HepG2 (cell line): ENCODE results near the gene P4HB. TPM values are rescaled to one million over a fixed set of nuclear protein-coding genes. Genes with fewer than 3 reads are reported as not detected.

Source experiments
- CBFB ChIP-seq: sonication (generic); formaldehyde crosslinking; IDR thresholded peaks from 2 replicates; pipeline ENCODE4 v1.4.0; 2020; ENCODE audit warnings: missing genetic modification reagents
- KDM4B ChIP-seq: sonication (generic); formaldehyde crosslinking; IDR thresholded peaks from 2 replicates; pipeline ENCODE4 v1.4.0; 2020; ENCODE audit warnings: missing genetic modification reagents
- LCORL ChIP-seq, 2 experiments: fragments of 450-650 bp in 1 of 2; sonication (generic) in 1 of 2; formaldehyde crosslinking in 1 of 2; IDR thresholded peaks; 2 replicates each; pipeline versions ENCODE4 v1.5.0 to v1.6.1; 2017 to 2020; ENCODE audit warnings: antibody characterized with exemption in 1 of 2, missing genetic modification reagents in 1 of 2
- MXD4 ChIP-seq: IDR thresholded peaks from 2 replicates; pipeline ENCODE4 v1.6.1; 2016; ENCODE audit warnings: mild to moderate bottlenecking, missing biosample characterization, missing genetic modification reagents
- PHB2 ChIP-seq: fragments of 450-650 bp; IDR thresholded peaks from 2 replicates; pipeline ENCODE4 v1.6.1; 2018; ENCODE audit not compliant: partially characterized antibody
- PITX1 ChIP-seq: sonication (generic); formaldehyde crosslinking; IDR thresholded peaks from 2 replicates; pipeline ENCODE4 v1.5.1; 2020; ENCODE audit warnings: mild to moderate bottlenecking, missing genetic modification reagents
- ZBTB3 ChIP-seq: sonication (generic); formaldehyde crosslinking; IDR thresholded peaks from 2 replicates; pipeline ENCODE4 v1.4.0; 2020; ENCODE audit warnings: low read depth, mild to moderate bottlenecking, moderate library complexity, missing genetic modification reagents, borderline replicate concordance
- ZFP36 ChIP-seq: fragments of 150-350 bp; IDR thresholded peaks from 2 replicates; pipeline ENCODE4 v1.6.1; 2018; ENCODE audit warnings: borderline replicate concordance, low read length, low read depth; ENCODE audit not compliant: partially characterized antibody
- ZNF138 ChIP-seq: sonication (generic); formaldehyde crosslinking; IDR thresholded peaks from 2 replicates; pipeline ENCODE4 v1.5.0; 2020; ENCODE audit warnings: mild to moderate bottlenecking, low read depth, missing genetic modification reagents
- ZNF274 ChIP-seq: sonication (generic); formaldehyde crosslinking; IDR thresholded peaks from 2 replicates; pipeline ENCODE4 v1.5.1; 2020; ENCODE audit warnings: mild to moderate bottlenecking, missing genetic modification reagents
- ZNF615 ChIP-seq: sonication (generic); formaldehyde crosslinking; IDR thresholded peaks from 2 replicates; pipeline ENCODE4 v1.5.0; 2020; ENCODE audit warnings: mild to moderate bottlenecking, missing genetic modification reagents, borderline replicate concordance
- polyA plus RNA-seq, 8 experiments: library from polyadenylated mRNA; depleted of rRNA in 3 of 8; stranded (reverse) in 7 of 8; unstranded in 1 of 8; fragments of >200 nt; fragmentation: Illumina TruSeq in 4 of 8; extraction: Trizol in 4 of 8; gene quantifications; 2 replicates each; pipeline versions ENCODE4 v1.2.1 to v1.2.3, GENCODE V29; 2011 to 2016; ENCODE audit warnings: low read depth in 4 of 8, missing spikeins in 1 of 8, mixed read lengths in 1 of 8; ENCODE audit not compliant: insufficient read depth in 1 of 8
- total RNA-seq, 5 experiments: library from RNA; depleted of rRNA; stranded (reverse); fragments of >200 nt; fragmentation: Illumina TruSeq; extraction: Trizol; gene quantifications; 2 replicates each; pipeline ENCODE4 v1.2.3, GENCODE V29; 2016; ENCODE audit warnings: low read depth in 1 of 5
- TF ChIP-seq, protein P1 (sequence below): sonication (generic); formaldehyde crosslinking; IDR thresholded peaks from 2 replicates; pipeline ENCODE4 v1.4.0; 2020; ENCODE audit warnings: missing genetic modification reagents, borderline replicate concordance
- TF ChIP-seq, protein P2 (sequence below): sonication (generic); formaldehyde crosslinking; IDR thresholded peaks from 2 replicates; pipeline ENCODE4 v1.4.0; 2020; ENCODE audit warnings: low read depth, mild to moderate bottlenecking, missing genetic modification reagents
- TF ChIP-seq, protein P3 (sequence below): sonication (generic); formaldehyde crosslinking; IDR thresholded peaks from 2 replicates; pipeline ENCODE4 v1.5.0; 2020; ENCODE audit warnings: missing genetic modification reagents, mild to moderate bottlenecking, borderline replicate concordance
- TF ChIP-seq, protein P4 (sequence below): sonication (generic); formaldehyde crosslinking; IDR thresholded peaks from 2 replicates; pipeline ENCODE4 v1.4.0; 2020; ENCODE audit warnings: mild to moderate bottlenecking, missing genetic modification reagents
- TF ChIP-seq, protein P5 (sequence below): sonication (generic); formaldehyde crosslinking; conservative IDR thresholded peaks from 2 replicates; pipeline ENCODE4 v1.5.0; 2020; ENCODE audit warnings: missing genetic modification reagents
- TF ChIP-seq, protein P6 (sequence below): sonication (generic); formaldehyde crosslinking; IDR thresholded peaks from 2 replicates; pipeline ENCODE4 v1.5.0; 2020; ENCODE audit warnings: missing genetic modification reagents

P4HB gene
- total and polyA plus RNA-seq, 2 of the 13 experiments (the other 11 are each of a cell fraction or from before 2014, with no cell fraction given) = 185 to 782 TPM

DNA sequence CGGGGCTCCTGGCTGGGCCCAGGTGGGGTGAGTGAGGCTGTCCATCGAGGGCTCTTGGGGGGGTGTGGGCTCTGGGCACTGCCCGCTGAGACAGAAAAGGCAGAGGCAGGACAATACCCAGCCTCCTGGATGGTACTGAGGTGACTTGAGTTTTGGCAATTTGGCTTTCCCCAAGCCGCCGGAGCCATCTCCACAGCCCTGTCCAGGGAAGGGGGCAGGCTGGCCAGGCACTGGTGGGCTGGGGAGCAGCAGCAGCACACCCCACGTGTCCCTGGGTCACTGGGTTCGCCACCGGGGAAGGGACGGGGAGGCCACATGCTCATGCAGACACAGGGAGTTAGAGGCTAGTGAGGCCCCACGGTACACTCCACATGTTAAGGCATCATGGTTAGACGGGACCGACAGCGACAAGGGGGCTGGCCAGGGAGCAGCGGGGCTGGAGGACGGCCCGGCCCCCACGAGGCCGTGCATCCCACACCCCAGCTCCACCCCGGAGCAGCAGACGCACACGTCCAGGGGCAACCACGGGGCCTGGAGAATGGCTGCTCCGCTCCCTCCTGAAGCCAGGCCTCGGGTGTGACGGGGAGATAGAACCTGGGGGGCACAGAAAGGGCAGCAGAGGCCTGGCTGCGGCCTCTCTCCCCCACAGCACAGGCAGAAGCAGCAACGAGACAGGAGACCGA lies 7.8 kb upstream of the P4HB start (continued):
- TF ChIP-seq, protein P1, sequence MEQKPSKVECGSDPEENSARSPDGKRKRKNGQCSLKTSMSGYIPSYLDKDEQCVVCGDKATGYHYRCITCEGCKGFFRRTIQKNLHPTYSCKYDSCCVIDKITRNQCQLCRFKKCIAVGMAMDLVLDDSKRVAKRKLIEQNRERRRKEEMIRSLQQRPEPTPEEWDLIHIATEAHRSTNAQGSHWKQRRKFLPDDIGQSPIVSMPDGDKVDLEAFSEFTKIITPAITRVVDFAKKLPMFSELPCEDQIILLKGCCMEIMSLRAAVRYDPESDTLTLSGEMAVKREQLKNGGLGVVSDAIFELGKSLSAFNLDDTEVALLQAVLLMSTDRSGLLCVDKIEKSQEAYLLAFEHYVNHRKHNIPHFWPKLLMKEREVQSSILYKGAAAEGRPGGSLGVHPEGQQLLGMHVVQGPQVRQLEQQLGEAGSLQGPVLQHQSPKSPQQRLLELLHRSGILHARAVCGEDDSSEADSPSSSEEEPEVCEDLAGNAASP (CRISPR knock-in tag) = no peak; the same call in 1 of the 2 replicates
- TF ChIP-seq CBFB (no peak), ZFP36 (no peak), ZNF615 (CRISPR knock-in tag) (0 out of 2 replicates have a peak, but pooled peaks have one; percentile 72), ZNF274 (CRISPR knock-in tag) (no peak), ZBTB3 (CRISPR knock-in tag) (no peak), LCORL (IDR thresholded peaks at IDR 0.05) (no peak), LCORL (CRISPR knock-in tag; IDR thresholded peaks at IDR 0.05) (peak; percentile 43; the same call in 1 of the 2 replicates), PHB2 (no peak), PITX1 (CRISPR knock-in tag) (peak; percentile 50; the same call in 1 of the 2 replicates), MXD4 (CRISPR knock-in tag) (0 out of 2 replicates have a peak, but pooled peaks have one; percentile 15), KDM4B (CRISPR knock-in tag) (0 out of 2 replicates have a peak, but pooled peaks have one; percentile 20), ZNF138 (CRISPR knock-in tag) (no peak)
- TF ChIP-seq, protein P2, sequence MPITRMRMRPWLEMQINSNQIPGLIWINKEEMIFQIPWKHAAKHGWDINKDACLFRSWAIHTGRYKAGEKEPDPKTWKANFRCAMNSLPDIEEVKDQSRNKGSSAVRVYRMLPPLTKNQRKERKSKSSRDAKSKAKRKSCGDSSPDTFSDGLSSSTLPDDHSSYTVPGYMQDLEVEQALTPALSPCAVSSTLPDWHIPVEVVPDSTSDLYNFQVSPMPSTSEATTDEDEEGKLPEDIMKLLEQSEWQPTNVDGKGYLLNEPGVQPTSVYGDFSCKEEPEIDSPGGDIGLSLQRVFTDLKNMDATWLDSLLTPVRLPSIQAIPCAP (CRISPR knock-in tag) = peak; percentile 57; the same call in 1 of the 2 replicates
- TF ChIP-seq, protein P3, sequence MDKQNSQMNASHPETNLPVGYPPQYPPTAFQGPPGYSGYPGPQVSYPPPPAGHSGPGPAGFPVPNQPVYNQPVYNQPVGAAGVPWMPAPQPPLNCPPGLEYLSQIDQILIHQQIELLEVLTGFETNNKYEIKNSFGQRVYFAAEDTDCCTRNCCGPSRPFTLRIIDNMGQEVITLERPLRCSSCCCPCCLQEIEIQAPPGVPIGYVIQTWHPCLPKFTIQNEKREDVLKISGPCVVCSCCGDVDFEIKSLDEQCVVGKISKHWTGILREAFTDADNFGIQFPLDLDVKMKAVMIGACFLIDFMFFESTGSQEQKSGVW = no peak
- TF ChIP-seq, protein P4, sequence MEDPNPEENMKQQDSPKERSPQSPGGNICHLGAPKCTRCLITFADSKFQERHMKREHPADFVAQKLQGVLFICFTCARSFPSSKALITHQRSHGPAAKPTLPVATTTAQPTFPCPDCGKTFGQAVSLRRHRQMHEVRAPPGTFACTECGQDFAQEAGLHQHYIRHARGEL (CRISPR knock-in tag) = 0 out of 2 replicates have a peak, but pooled peaks have one; percentile 16
- TF ChIP-seq, protein P5, sequence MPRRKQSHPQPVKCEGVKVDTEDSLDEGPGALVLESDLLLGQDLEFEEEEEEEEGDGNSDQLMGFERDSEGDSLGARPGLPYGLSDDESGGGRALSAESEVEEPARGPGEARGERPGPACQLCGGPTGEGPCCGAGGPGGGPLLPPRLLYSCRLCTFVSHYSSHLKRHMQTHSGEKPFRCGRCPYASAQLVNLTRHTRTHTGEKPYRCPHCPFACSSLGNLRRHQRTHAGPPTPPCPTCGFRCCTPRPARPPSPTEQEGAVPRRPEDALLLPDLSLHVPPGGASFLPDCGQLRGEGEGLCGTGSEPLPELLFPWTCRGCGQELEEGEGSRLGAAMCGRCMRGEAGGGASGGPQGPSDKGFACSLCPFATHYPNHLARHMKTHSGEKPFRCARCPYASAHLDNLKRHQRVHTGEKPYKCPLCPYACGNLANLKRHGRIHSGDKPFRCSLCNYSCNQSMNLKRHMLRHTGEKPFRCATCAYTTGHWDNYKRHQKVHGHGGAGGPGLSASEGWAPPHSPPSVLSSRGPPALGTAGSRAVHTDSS (CRISPR knock-in tag) = peak; percentile 26; the same call in 1 of the 2 replicates
- TF ChIP-seq, protein P6, sequence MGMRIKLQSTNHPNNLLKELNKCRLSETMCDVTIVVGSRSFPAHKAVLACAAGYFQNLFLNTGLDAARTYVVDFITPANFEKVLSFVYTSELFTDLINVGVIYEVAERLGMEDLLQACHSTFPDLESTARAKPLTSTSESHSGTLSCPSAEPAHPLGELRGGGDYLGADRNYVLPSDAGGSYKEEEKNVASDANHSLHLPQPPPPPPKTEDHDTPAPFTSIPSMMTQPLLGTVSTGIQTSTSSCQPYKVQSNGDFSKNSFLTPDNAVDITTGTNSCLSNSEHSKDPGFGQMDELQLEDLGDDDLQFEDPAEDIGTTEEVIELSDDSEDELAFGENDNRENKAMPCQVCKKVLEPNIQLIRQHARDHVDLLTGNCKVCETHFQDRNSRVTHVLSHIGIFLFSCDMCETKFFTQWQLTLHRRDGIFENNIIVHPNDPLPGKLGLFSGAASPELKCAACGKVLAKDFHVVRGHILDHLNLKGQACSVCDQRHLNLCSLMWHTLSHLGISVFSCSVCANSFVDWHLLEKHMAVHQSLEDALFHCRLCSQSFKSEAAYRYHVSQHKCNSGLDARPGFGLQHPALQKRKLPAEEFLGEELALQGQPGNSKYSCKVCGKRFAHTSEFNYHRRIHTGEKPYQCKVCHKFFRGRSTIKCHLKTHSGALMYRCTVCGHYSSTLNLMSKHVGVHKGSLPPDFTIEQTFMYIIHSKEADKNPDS (CRISPR knock-in tag) = peak; percentile 90; the same call in 1 of the 2 replicates
